Measurements from ENCODE around the gene INPP4A.
A peak's percentile ranks its signal among the peaks of the same experiment; 100 is the strongest.

INPP4A gene

DNA sequence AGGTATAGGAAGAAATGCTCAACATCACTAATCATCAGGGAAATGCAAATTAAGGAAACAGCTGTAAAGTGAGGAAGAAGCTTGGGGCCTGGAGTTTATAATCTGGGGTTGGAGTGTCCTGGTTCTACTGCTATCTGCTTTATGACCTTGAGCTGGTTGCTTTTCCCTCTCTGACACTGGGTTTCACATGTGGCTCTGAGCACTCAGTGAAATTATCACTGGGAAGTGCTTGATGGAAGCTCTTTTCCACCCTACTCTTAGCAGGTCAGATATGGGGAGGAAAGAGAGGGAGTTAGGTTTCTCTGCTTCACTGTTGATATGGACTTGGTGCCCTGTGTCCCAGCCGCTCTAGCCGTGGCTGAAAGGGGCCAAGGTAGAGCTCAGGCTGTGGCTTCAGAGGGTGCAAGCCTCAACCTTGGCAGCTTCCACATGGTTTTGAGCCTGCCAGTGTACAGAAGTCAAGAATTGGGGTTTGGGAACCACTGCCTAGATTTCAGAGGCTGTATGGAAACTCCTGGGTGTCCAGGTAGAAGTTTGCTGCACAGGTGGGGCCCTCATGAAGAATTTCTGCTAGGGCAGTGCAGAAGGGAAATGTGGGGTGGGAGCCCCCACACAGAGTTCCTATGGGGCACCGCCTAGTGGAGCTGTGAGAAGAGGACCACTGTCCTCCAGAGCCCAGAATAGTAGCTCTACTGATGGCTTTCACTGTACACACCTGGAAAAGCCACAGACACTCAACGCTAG lies 52.3 kb downstream of the INPP4A start:
- WGBS, 2 experiments (ENCODE audit: insufficient coverage in 2 of 2): 94% methylated on average over 2 to 4 of the region's 4 CpGs
- Histone ChIP-seq H3K9me3 (ENCODE audit: control insufficient read depth, low read length) (peaks cover 12% of the 10 kb centered on the region), H3K4me3 (ENCODE audit: extremely low read depth, insufficient read depth, low read length, poor library complexity, severe bottlenecking) (no peak overlapping the region), H3K27ac (ENCODE audit: low read depth, low read length, severe bottlenecking) (no peak overlapping the region), H3K36me3 (ENCODE audit: control insufficient read depth, insufficient read depth, low read length) (peaks cover 7% of the 10 kb centered on the region), H3K4me1 (ENCODE audit: control insufficient read depth, insufficient read depth, low read length, poor library complexity, severe bottlenecking) (peaks cover under 1% of the 10 kb centered on the region)

DNA sequence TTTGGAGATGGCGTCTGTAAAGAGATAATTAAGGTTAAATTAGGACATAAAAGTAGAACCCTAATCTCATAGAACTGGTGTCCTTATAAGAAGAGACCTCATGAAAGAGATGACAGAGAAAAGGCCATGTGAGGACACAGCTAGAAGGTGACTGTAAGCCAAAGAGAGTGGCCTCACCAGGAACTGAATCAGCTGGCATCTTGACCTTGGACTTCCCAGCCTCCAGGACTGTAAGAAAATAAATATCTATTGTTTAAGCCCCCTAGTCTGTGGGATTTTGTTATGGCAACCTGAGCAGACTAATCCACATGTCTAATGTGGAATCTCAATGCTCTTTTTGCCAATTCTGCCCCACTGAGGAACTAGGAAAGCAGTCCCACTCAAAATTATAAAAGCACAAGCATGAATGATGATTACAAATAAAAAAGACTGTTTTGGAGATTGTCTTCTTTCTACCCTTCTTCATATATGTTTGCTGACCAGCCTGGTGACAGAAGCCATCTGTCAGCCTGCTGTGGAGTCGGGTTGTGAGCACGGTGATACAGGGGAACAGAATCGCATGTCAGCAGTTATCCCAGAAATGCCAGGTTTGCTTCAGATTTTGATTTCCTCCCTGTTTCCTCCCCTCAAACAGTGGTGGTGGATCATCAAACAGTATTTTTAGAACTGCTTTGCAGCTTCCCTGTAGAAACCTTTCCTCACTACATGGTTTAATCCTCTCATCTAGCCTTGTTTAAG lies 54.2 kb downstream of the INPP4A start:
- Histone ChIP-seq H3K27ac (ENCODE audit: low read depth, low read length, severe bottlenecking) (no peak overlapping the region), H3K36me3 (ENCODE audit: control insufficient read depth, insufficient read depth, low read length) (peaks cover 7% of the 10 kb centered on the region), H3K4me3 (ENCODE audit: extremely low read depth, insufficient read depth, low read length, poor library complexity, severe bottlenecking) (no peak overlapping the region), H3K9me3 (ENCODE audit: control insufficient read depth, low read length) (peaks cover 12% of the 10 kb centered on the region), H3K4me1 (ENCODE audit: control insufficient read depth, insufficient read depth, low read length, poor library complexity, severe bottlenecking) (peaks cover 6% of the 10 kb centered on the region)
- 92 to 100% methylated on average over 3 of the region's 4 CpGs for WGBS, 2 experiments (ENCODE audit: insufficient coverage in 2 of 2)

DNA sequence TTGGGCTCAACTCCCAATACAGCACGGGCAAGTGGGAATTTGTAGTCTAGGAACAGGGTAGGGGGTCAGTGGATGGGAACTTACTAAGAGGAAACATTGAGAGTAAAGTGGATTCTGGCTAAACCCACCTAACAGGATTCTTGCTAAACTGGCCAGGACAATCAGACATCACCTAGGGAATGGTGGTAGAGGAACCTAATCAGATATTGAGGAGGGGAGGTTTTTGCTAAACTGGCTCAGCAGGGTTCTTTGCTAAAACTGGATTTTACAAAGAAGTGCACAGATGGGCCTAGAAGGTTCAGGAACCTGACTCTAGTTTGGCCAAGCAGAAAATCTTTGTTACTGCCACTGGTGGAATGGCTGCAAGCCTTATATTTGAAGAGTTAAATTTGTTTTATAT lies 55.9 kb downstream of the INPP4A start:
- 100% methylated on average over 1 of the region's 1 CpG; no CpG with 5 or more reads in 1 of the 2 experiments for WGBS, 2 experiments (ENCODE audit: insufficient coverage in 2 of 2)
- no peak overlapping the region for H3K4me3 ChIP-seq (ENCODE audit: extremely low read depth, insufficient read depth, low read length, poor library complexity, severe bottlenecking)
- H3K4me1 ChIP-seq (ENCODE audit: control insufficient read depth, insufficient read depth, low read length, poor library complexity, severe bottlenecking): peaks cover 6% of the 10 kb centered on the region
- H3K36me3 ChIP-seq (ENCODE audit: control insufficient read depth, insufficient read depth, low read length): peaks cover 3% of the 10 kb centered on the region
- H3K27ac ChIP-seq (ENCODE audit: low read depth, low read length, severe bottlenecking): no peak overlapping the region
- H3K9me3 ChIP-seq (ENCODE audit: control insufficient read depth, low read length): peaks cover 7% of the 10 kb centered on the region

DNA sequence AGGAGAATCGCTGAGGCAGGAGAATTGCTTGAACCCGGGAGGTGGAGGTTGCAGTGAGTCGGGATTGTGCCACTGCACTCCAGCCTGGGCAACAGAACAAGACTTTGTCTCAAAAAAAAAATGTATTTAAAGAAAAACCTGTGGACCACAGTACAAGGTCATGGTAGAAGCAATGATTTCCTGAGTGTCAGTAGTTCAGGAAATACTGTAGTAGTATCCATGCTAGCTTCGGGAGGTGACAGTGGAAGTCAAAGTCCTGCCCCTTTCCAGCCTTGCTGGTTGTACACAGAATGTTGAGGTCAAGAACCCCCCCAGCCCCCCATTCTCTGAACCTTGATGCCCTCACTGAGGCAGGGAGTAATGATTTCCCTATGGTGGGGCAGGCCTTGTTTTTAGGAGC lies 56.6 kb downstream of the INPP4A start:
- Histone ChIP-seq H3K4me1 (ENCODE audit: control insufficient read depth, insufficient read depth, low read length, poor library complexity, severe bottlenecking) (peaks cover 6% of the 10 kb centered on the region), H3K4me3 (ENCODE audit: extremely low read depth, insufficient read depth, low read length, poor library complexity, severe bottlenecking) (no peak overlapping the region)
- 91 to 95% methylated on average over 4 of the region's 4 CpGs for WGBS, 2 experiments (ENCODE audit: insufficient coverage in 2 of 2)

DNA sequence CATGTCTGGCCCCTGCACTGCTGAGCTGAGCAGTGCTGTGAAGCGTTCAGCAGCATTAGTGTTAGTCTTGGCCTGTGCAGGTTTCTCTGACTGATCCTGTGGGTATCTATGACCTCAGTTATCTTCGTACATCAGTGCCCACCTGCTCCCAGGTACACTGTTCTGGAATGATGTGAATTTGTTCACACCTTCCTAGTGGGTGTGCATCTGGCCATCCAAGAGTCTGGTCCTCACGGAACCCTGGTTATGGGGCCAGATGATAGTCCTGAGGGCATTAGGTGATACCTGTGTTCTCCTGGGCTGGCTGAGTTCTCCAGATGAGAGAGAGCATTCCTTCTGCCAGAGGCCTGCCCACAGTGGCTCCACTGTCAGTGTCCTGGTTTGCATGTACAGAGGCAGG lies 57.2 kb downstream of the INPP4A start:
- peaks cover 4% of the 10 kb centered on the region for H3K9me3 ChIP-seq (ENCODE audit: control insufficient read depth, low read length)
- peak overlapping the region; percentile 83 for H3K27ac ChIP-seq (ENCODE audit: low read depth, low read length, severe bottlenecking)
- WGBS, 2 experiments (ENCODE audit: insufficient coverage in 2 of 2): 93 to 95% methylated on average over 3 of the region's 3 CpGs
- H3K36me3 ChIP-seq (ENCODE audit: control insufficient read depth, insufficient read depth, low read length): peaks cover 3% of the 10 kb centered on the region
- H3K4me3 ChIP-seq (ENCODE audit: extremely low read depth, insufficient read depth, low read length, poor library complexity, severe bottlenecking): no peak overlapping the region
- H3K4me1 ChIP-seq (ENCODE audit: control insufficient read depth, insufficient read depth, low read length, poor library complexity, severe bottlenecking): peaks cover 6% of the 10 kb centered on the region

More for the DNA sequence above, 56.6 kb downstream of the INPP4A start:
- H3K9me3 ChIP-seq (ENCODE audit: control insufficient read depth, low read length): peaks cover 7% of the 10 kb centered on the region
- no peak overlapping the region for H3K27ac ChIP-seq (ENCODE audit: low read depth, low read length, severe bottlenecking)
- H3K36me3 ChIP-seq (ENCODE audit: control insufficient read depth, insufficient read depth, low read length): peaks cover 3% of the 10 kb centered on the region

DNA sequence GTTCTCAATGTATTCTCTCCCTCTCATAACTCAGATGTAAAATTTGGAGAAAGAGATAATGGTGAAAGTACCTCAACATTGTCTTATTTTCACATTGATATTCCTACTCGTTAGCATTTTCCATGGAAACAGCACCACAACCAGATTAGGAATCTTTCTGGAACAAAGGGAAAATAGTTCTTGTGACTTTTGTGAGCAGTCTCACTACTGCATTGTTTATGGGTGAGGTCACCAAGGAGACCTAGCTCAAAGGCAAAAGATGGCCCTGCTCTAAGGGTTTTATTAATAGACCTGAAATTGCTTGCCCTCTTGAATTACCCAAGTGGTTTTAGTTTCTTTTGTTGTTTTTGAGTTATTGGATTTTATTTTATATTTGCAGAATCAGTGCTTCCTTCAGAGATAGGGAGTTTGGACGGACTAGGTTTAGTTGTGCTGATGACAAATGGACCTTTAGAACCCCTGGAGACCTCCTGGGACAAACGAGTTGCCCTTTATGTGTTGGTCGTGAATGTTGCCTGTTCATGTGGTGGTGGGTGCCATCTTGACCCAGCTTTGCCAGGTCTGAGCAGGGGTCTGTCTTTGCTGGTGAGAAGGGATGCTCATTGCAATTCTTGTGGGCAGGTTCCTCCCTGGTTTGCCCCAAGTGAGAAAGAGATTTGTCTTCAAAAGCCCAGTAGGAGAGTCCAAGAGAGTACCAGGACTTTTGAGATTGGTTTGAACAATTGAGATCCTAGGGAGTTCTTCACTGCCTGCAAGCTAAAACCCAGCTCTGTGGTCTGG lies 58.1 kb downstream of the INPP4A start:
- H3K27ac ChIP-seq (ENCODE audit: low read depth, low read length, severe bottlenecking): peak overlapping the region; percentile 83
- peaks cover 8% of the 10 kb centered on the region for H3K4me1 ChIP-seq (ENCODE audit: control insufficient read depth, insufficient read depth, low read length, poor library complexity, severe bottlenecking)
- H3K9me3 ChIP-seq (ENCODE audit: control insufficient read depth, low read length): no peaks in the 10 kb centered on the region
- 72 to 94% methylated on average over 3 of the region's 4 CpGs for WGBS, 2 experiments (ENCODE audit: insufficient coverage in 2 of 2)
- peaks cover 3% of the 10 kb centered on the region for H3K36me3 ChIP-seq (ENCODE audit: control insufficient read depth, insufficient read depth, low read length)
- no peak overlapping the region for H3K4me3 ChIP-seq (ENCODE audit: extremely low read depth, insufficient read depth, low read length, poor library complexity, severe bottlenecking)

DNA sequence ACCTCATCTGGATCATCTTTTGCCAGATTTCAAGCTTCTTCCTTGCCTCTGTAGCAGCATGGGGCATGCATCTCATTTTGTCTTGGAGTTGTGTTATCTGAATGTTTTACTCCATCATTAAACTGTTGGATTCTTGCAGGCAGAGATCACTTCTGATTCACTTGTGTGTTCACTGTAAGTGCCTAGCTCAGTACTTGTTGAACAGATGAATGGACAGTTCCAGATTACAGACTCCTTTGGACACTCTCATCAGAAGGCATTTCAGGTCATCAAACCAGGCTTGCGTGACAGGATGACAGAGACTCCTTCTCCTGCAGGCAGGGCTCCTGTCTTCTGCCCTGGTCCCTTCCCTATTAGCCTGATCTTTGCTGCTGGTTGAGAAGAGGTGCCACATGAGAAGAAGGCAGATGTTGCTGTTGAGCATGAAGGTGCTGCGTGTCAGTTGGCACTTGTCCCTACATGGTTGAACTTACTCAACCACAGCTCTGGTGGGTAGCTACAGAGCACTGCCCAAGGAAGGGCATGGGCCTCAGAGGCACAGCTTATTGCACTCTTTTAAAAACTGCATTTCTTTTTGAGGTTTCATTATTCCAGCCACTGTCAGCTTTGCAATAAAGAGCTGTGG lies 58.9 kb downstream of the INPP4A start:
- WGBS, 2 experiments (ENCODE audit: insufficient coverage in 2 of 2): 97 to 100% methylated on average over 1 to 2 of the region's 2 CpGs
- Histone ChIP-seq H3K4me3 (ENCODE audit: extremely low read depth, insufficient read depth, low read length, poor library complexity, severe bottlenecking) (no peak overlapping the region), H3K36me3 (ENCODE audit: control insufficient read depth, insufficient read depth, low read length) (no peaks in the 10 kb centered on the region), H3K27ac (ENCODE audit: low read depth, low read length, severe bottlenecking) (no peak overlapping the region), H3K4me1 (ENCODE audit: control insufficient read depth, insufficient read depth, low read length, poor library complexity, severe bottlenecking) (peaks cover 9% of the 10 kb centered on the region), H3K9me3 (ENCODE audit: control insufficient read depth, low read length) (no peaks in the 10 kb centered on the region)

DNA sequence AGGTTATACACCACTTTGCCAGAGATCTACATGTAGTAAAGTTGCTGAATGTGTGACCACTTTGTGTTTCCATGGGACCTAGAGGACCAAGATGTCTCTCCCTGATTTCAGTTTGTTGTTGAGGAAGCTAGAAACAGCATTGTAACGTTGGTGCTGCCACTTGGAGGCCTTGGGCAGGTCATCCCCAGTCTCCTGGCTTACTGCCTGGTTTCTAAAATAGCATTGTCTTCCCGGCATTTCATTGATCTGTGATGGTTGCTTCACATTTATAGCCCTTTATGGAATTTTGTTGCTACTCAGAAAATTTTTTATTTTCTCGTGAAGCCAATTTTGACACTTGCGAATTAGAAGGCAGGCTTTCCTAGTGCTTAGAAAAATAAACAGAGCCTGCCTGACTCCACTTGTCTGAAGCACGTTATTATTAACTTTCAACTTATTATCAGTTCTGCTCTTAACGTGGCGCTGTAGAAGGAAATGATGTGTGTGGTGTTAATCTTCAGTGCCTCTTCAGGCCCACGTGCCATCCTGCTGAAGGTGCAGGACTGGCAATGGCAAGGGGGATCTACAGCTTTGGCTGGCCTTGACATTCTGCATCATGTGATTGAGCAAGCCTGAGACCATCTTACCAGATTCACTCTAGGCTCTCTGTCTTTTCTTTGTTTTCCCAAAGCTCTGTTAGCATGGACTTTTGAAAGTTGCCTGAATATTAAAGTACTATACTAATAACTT lies 59.9 kb downstream of the INPP4A start:
- Histone ChIP-seq H3K36me3 (ENCODE audit: control insufficient read depth, insufficient read depth, low read length) (peaks cover 4% of the 10 kb centered on the region), H3K4me1 (ENCODE audit: control insufficient read depth, insufficient read depth, low read length, poor library complexity, severe bottlenecking) (peaks cover 9% of the 10 kb centered on the region), H3K27ac (ENCODE audit: low read depth, low read length, severe bottlenecking) (peak overlapping the region; percentile 4), H3K9me3 (ENCODE audit: control insufficient read depth, low read length) (no peaks in the 10 kb centered on the region), H3K4me3 (ENCODE audit: extremely low read depth, insufficient read depth, low read length, poor library complexity, severe bottlenecking) (no peak overlapping the region)
- WGBS, 2 experiments (ENCODE audit: insufficient coverage in 2 of 2): 97 to 100% methylated on average over 7 of the region's 8 CpGs

DNA sequence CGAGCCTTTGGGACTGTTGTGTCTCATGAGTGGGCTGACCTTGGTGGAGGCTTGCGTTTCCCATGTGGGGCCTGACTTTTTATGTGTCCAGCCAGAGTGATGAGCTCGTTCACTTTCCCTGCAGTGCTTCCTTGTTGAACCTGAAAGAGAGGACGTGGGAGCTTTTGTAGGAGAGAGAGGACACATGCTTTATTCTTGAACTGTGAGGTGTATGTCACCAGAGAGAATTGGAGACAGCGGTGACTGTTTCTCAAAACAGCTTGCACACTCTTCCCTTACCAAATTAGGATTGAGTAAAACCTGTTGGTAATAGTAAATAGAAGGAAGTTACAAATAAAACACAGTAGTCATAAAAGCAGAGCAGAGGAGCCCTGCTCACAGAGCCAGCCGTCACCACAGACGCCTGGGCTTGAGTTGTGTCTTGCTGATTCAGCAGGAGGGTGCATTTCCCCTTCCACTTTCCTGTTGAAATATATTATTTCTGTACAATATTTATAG lies 60.7 kb downstream of the INPP4A start:
- Histone ChIP-seq H3K36me3 (ENCODE audit: control insufficient read depth, insufficient read depth, low read length) (peaks cover 4% of the 10 kb centered on the region), H3K27ac (ENCODE audit: low read depth, low read length, severe bottlenecking) (peak overlapping the region; percentile 10), H3K9me3 (ENCODE audit: control insufficient read depth, low read length) (no peaks in the 10 kb centered on the region), H3K4me3 (ENCODE audit: extremely low read depth, insufficient read depth, low read length, poor library complexity, severe bottlenecking) (no peak overlapping the region), H3K4me1 (ENCODE audit: control insufficient read depth, insufficient read depth, low read length, poor library complexity, severe bottlenecking) (peaks cover 9% of the 10 kb centered on the region)
- WGBS, 2 experiments (ENCODE audit: insufficient coverage in 2 of 2): 83 to 86% methylated on average over 1 to 6 of the region's 7 CpGs

Measured in mesodermal cell (in vitro differentiated cells).